Measurements from ENCODE around the gene LRIG3.

DNA sequence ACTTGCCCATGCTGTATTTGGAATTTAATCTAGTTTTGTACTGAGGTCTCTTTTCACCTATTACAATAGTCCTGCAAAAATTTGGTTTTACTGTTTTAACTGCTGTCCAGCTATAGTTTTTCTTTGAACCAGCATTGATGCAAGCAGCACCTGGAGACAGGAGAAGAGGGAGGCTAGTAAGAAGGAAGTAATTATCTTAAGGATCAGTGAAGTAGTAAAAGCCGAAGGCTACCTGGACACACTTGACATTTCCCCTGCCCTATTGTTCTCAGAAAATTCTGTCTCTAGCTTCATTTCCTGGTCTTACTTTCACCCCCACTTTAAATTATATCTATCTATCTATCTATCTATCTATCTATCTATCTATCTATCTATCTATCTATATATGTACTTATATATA lies 43.5 kb upstream of the LRIG3 start:
- TF ChIP-seq, protein P1, sequence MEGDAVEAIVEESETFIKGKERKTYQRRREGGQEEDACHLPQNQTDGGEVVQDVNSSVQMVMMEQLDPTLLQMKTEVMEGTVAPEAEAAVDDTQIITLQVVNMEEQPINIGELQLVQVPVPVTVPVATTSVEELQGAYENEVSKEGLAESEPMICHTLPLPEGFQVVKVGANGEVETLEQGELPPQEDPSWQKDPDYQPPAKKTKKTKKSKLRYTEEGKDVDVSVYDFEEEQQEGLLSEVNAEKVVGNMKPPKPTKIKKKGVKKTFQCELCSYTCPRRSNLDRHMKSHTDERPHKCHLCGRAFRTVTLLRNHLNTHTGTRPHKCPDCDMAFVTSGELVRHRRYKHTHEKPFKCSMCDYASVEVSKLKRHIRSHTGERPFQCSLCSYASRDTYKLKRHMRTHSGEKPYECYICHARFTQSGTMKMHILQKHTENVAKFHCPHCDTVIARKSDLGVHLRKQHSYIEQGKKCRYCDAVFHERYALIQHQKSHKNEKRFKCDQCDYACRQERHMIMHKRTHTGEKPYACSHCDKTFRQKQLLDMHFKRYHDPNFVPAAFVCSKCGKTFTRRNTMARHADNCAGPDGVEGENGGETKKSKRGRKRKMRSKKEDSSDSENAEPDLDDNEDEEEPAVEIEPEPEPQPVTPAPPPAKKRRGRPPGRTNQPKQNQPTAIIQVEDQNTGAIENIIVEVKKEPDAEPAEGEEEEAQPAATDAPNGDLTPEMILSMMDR (IDR thresholded peaks at IDR 0.05): no peak
- no peak for TF ChIP-seq POLR2A (IDR thresholded peaks at IDR 0.05)

All from prostate gland (tissue), 2 donors.